GM18951 (cell line): ENCODE data around the gene EBI3.
"Not testable (repeated sequence)": the region's sequence is repeated elsewhere in the genome, so short reads cannot be mapped to it uniquely, and the experiment has no call there.

Experiments
- POLR2A ChIP-seq: IDR thresholded peaks from 4 replicates; pipeline ENCODE4 v1.6.1; 2011; ENCODE audit warnings: mild to moderate bottlenecking; ENCODE audit not compliant: insufficient read length, insufficient read depth; ENCODE audit errors: extremely low read depth
- in situ Hi-C: fragments of 300-500 bp; cut with MboI; formaldehyde crosslinking; loops from one replicate; pipeline ENCODE4 v1.12.0; 2022; ENCODE audit warnings: low sequenced_read_pairs, mixed read lengths, inconsistent platforms; ENCODE audit not compliant: unreplicated experiment

Gene EBI3

DNA sequence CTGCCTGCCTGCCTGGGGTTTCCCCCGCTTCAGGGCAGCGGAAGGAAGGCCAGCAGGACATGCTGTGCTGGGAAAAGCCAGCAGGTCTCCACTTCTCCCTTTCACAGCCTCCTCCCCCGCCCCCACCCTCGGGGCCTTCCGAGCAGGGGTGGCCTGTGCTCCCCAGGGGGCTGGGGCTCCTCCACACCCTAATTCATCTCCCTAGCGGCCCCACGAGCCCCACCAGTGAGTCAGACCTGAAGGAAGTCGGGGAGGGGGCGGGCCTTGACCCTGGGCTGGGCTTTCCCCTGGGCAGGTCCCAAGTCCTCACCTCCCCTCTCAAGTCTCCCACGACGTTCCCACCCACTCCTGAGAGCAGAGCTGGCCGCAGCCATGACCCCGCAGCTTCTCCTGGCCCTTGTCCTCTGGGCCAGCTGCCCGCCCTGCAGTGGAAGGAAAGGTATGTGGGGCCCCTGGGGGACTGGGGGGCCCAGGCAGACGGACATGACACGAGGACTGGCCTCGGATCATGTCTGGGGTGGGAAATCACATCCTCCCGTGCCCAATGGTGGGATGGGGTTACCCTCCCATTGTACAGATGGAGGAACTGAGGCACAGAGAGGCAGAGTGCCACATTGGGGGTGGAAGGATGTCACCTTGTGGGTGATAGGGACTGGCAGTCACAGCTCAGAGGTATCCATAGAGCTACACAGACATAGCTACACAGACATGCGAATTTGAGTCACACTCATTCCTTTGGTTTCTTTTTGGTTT lies at the start of gene EBI3:
EBI3 (plus strand) TSS at position 345 of the 753 bp plus-strand sequence; CDS start at position 373, 28 bp downstream.
- in situ Hi-C loops: no loop called here
- peak; percentile 75 for TF ChIP-seq POLR2A

DNA sequence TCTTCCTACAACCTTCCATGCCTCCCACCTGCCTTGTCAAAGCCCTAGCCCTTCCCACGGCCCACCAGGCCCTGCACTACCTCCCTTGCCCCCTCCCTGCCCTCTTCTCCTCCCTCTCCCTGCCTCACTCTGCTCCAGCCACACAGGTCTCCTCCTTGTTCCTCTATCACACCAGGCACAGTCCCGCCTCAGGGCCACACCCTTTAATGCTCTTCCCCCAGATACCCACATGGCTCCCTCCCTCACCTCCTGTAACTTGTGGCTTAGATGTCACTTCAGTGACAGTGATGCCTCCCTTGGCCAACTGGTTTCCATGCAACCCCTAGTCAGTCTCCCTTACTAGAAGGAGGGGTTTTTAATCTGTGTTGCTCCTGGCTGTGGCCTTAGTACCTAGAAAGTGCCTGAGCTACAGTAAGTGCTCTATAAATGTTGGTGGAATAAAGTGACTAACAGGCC lies 48.2 kb upstream of the EBI3 start:
- in situ Hi-C loops: no loop called here
- TF ChIP-seq POLR2A: no peak

DNA sequence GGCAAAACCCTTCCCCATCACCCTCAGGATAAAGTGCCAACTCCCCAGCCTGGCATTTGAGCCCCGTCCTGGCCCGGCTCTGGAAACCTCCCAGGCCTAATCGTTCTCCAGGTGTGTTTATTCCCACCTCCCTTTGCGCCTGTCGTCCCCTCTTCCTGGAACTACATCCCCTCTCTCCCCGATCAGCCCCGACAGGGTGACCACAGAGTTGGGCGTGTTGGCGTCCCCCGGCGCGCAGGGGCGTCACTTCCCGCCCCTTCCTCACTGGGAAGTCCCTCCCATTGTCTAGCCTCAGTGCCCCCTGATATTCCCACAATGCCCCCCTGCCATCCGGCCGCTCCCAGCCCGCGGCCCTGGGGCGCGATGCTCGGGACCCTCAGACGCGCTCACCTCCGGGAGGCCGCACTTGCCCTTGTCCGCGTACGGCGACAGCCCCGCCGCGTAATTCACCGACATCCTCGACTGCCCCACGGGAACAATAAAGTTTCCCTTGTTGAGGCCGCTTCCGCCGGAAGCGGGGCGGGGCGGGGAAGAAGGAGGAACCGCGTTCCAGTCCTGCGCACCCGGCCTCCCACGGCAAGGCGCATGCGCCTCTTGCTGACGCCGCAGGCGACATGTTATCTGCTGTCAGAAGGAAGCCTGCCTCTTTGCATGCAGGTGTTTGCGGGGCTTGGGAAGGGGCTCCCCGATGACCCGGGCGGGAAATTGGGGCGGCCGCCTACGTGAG lies 47.1 kb upstream of the EBI3 start, which contains the start of the genes ANKRD24 and SIRT6:
ANKRD24 (plus strand) TSS at position 606 of the 727 bp plus-strand sequence. CDS start 3,737 bp downstream, outside the sequence.
SIRT6 (minus strand) TSS at position 480 of the 727 bp plus-strand sequence; CDS start at position 456, 24 bp downstream.
- in situ Hi-C loops: no loop called here
- peak; percentile 93 for TF ChIP-seq POLR2A

DNA sequence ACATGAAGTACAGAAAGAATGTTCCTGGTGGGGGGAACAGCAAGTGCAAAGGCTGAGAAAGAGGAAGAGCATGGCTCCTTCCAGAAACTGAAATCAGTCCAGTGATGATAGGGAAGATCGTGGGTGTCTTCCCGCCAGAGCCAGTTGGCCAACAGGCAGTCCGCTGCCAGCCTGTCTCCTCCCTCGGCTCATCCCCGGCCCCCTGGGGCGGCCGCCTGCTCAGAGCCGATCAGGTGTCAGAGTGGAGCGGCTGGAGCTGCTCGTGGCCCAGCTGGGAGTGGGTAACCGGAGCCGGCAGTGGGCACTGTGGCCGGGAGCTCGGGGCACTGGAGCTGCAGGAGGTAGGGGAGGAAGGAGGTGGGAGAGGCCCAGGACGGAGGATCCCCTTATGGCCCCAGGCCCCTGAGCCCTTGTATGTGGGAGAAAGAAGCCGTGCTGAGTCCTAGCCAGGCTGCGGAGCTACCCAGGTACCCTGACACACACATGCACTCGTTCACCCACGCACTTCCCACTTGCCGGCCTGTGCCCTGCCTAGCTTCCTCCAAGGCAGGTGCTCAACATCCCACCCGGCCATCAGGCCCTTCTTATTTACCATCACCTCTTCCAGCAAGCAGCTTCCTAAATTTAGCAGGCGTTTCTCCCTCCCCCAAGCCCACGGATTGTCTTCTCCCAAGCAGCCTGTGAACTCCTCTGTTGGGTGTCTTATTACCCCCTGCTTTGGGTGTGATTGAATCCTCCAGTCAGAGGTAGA lies 45.2 kb upstream of the EBI3 start:
- no peak for TF ChIP-seq POLR2A
- in situ Hi-C loops: no loop called here

DNA sequence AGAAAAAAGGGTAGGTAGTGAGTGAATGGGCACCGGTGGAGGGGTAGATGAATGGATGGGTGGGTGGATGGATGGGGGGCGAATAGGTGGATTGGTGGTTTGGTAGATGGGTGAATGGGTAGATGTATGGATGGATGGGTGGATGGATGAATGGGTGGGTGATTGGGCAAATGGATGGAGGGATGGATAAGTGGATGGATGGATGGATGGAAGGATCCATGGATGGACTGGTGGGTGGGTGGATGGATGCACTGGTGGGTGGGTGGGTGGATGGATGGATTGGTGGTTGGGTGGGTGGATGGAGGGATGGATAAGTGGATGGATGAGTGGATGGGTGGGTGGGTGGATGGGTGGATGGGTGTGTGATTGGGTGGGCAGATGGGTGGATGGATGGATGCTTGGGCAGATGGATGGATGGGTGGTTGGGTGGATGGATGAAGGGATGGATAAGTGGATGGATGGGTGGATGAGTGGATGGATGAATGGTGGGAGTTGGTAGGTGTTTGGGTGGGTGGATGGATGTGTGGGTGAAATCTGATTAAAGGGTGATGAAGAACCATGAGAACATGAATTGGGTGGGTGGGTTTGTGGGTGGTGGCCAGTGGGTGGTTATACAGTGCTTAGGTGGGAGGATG lies 44.5 kb upstream of the EBI3 start:
- in situ Hi-C loops: no loop called here
- TF ChIP-seq POLR2A: no peak

DNA sequence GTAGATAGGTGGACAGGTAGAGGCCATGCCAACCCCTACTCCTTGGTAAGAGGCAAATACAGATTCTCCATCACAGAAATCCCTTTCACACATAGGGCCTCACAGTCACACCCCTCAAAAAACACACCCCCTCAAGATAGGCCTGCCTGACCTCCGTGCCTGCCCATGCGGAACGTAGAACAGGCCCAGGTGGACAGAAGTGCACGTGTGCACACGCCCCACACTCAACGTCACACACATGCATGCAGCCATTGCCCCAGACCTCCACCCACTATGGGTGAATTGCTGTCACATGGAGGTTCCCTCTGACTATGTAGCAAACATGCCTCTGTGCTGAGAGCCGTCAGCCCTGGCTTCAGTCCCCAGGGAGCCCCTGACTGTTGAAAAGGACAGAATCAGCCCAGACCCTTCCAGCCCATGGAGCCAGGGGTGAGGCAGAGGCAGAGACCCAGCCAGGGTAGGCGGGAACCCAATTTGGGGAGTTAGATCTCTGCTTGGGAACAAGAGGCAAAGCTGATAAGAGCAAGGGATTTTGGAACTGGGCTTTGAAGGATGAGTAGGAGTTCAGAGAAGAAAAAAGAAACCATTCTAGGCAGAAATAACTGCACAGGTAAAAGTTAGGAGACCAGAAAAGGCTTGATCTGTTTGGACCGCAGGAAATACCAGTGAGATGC lies 43.8 kb upstream of the EBI3 start:
- TF ChIP-seq POLR2A: no peak

DNA sequence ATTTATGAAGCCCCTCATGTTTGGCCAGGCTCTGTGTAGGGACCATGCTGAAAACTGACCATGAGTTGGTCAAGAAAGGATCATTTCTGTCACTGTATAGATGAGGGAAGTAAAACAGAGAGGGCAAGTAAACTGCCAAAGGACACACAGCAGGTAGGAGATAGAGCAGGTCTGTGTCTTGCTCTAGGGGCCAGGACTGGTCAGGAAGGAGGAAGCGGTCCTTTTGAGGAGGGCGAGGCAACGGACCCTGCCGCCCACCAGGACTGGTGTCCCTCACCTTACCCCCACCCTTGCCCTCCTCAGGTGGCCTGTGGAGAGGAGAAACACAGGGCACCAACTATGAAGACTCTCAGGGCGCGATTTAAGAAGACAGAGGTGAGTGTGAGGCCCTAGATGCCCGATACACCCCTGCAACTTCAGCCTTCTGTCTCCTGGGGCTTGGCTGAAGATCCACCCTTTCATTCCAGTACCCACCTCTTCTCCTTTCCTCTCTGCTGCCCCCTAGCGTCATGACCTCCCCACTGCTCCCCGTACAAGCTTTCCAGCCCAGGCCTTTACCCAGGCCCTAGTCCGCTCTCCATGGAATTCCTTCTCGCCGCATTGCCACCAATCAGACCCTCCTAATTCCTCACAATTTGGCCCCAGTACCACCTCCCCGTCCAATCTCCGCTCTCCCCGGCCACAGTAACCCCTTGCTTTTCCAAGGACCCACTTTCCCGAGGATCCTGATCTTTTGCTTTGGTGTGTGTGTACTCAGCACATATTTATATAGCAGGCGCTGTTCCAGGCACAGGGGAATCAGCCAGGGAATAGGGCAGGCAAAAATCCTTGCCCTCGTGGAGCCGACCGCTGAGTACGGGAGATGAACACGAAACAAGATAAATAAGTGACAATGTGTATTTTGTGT lies 43.0 kb upstream of the EBI3 start:
- in situ Hi-C loops: no loop called here
- no peak for TF ChIP-seq POLR2A

More for the DNA sequence above, 43.8 kb upstream of the EBI3 start:
- in situ Hi-C loops: no loop called here

DNA sequence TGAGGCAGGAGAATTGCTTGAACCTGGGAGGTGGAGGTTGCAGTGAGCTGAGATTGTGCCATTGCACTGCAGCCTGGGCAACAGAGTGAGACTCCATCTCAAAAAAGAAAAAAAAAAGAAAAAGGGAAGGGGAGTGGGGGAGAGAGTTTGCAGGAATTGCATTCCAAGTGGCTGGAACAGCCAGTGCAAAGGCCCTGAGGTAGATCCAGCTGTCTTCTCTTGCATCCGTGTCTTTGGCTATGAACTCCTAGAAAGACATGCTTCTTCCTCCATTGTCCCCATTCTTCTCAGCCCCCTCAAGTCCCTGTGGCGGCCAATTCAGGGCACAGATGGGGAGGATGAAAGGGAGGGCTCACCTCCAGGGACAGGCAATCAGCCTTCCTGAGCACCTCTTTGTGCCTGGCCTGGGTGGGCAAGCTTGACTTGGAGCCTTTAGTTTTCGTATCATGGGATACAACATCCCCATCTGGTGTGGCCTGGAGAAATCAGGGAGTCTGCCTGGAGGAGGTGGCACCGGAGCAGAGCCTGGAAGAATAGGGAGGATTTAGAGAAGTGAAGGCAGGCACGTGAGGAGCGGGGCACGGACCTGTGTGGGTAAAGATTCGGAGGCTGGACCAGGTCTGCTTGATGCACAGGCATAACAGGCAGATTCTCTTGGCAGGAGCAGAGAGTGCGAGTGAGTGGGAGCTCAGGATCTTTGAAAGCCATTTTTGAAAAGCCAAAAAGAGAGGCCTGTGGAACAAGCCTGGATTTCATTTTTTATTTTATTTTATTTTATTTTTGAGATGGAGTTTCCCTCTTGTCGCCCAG lies 41.8 kb upstream of the EBI3 start:
- in situ Hi-C loops: no loop called here

DNA sequence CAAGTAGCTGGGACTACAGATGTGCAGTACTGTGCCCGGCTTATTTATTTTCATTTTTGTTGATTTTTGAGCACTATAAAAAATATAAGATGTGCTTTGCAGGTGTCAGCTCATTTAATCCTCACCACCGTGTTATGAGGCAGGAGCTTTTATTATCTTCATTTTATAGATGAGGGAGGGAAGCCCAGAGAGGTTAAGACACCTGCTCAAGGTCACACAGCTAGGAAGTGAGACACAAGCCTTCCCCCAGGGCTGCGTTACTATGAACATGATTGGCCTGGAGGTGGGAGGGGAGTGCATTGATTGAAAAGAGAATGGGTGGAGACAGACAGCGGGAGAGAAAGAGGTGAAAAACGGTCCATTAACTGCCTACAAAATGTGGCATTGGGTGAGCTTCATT lies 39.7 kb upstream of the EBI3 start:
- in situ Hi-C loops: no loop called here
- TF ChIP-seq POLR2A: no peak

More for the DNA sequence above, 41.8 kb upstream of the EBI3 start:
- TF ChIP-seq POLR2A: no peak

DNA sequence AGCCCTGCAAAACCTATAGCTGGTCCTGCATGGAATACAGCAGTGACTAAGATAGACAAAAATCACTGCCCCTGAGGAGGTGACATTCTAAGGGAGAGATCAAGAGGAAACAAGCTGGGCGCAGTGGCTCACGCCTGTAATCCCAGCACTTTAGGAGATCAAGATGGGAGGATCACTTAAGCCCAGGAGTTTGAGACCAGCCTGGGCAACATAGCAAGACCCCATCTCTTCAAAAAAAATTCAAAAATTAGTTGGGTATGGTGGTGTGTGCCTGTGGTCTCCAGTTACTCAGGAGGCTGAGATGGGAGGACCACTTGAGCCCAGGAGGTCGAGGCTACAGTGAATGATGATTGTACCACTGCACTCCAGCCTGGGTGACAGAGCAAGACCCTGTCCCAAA lies 36.8 kb upstream of the EBI3 start:
- in situ Hi-C loops: not testable (repeated sequence)

DNA sequence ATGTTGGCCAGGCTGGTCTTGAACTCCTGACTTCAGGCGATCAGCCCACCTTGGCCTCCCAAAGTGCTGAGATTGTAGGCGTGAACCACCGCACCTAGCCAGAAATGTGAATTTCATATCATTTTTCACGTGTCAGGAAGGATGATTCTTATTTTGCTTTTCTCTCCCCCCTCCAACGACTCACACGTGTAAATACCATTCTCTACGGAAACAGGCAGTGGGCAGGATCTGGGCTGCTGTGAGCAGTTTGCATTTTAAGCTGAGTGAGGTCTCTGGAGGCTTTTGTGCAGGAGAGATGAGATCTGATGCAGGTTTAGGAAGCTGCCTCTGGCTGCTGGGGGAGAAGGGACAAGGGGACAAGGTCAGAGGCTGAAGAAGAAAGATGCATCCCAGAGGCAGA lies 35.0 kb upstream of the EBI3 start:
- no peak for TF ChIP-seq POLR2A
- in situ Hi-C loops: no loop called here
